Measurements from ENCODE around the gene LUZP2. TPM values are rescaled to one million over a fixed set of nuclear protein-coding genes. Genes with fewer than 3 reads are reported as not detected.

The LUZP2 gene
- polyA plus RNA-seq, 4 donors: 1.6 to 13.5 (median 2.5) TPM

GRCh38 chr11:24625975-24626374, 129.1 kb downstream of the LUZP2 start:
- DNase-seq (ENCODE audit: low read depth in 4 of 4, low spot score in 3 of 4): no peak

GRCh38 chr11:24628224-24628776, 131.4 kb downstream of the LUZP2 start:
- no peak for DNase-seq (ENCODE audit: low read depth in 4 of 4, low spot score in 3 of 4)

GRCh38 chr11:24634606-24635160, 137.8 kb downstream of the LUZP2 start:
- no peak for DNase-seq (ENCODE audit: low read depth in 4 of 4, low spot score in 3 of 4)

GRCh38 chr11:24635588-24636290, 138.9 kb downstream of the LUZP2 start:
- DNase-seq (ENCODE audit: low read depth in 4 of 4, low spot score in 3 of 4): no peak

GRCh38 chr11:24636291-24636629, 139.4 kb downstream of the LUZP2 start:
- no peak for DNase-seq (ENCODE audit: low read depth in 4 of 4, low spot score in 3 of 4)

GRCh38 chr11:24637520-24637919, 140.7 kb downstream of the LUZP2 start:
- no peak for DNase-seq (ENCODE audit: low read depth in 4 of 4, low spot score in 3 of 4)

GRCh38 chr11:24642648-24643047, 145.8 kb downstream of the LUZP2 start:
- no peak for DNase-seq (ENCODE audit: low read depth in 4 of 4, low spot score in 3 of 4)

- no peak for DNase-seq (ENCODE audit: low read depth in 4 of 4, low spot score in 3 of 4)
Observed at GRCh38 chr11:24645563-24645962, 148.7 kb downstream of the LUZP2 start.

GRCh38 chr11:24651873-24652272, 155.0 kb downstream of the LUZP2 start:
- DNase-seq (ENCODE audit: low read depth in 4 of 4, low spot score in 3 of 4): no peak

- DNase-seq (ENCODE audit: low read depth in 4 of 4, low spot score in 3 of 4): no peak
Observed at GRCh38 chr11:24653901-24654300, 157.0 kb downstream of the LUZP2 start.

GRCh38 chr11:24661331-24661730, 164.5 kb downstream of the LUZP2 start:
- no peak for DNase-seq (ENCODE audit: low read depth in 4 of 4, low spot score in 3 of 4)

GRCh38 chr11:24664399-24664798, 167.5 kb downstream of the LUZP2 start:
- DNase-seq (ENCODE audit: low read depth in 4 of 4, low spot score in 3 of 4): no peak

- DNase-seq (ENCODE audit: low read depth in 4 of 4, low spot score in 3 of 4): peak; percentile 18 to 33 (median 30)
Observed at GRCh38 chr11:24667353-24667968, 170.6 kb downstream of the LUZP2 start.

GRCh38 chr11:24678703-24679348, 182.0 kb downstream of the LUZP2 start:
- DNase-seq (ENCODE audit: low read depth in 4 of 4, low spot score in 3 of 4): no peak

- DNase-seq (ENCODE audit: low read depth in 4 of 4, low spot score in 3 of 4): no peak
Observed at GRCh38 chr11:24679821-24680351, 183.0 kb downstream of the LUZP2 start.

GRCh38 chr11:24683583-24683982, 186.7 kb downstream of the LUZP2 start:
- DNase-seq (ENCODE audit: low read depth in 4 of 4, low spot score in 3 of 4): no peak

- no peak for DNase-seq (ENCODE audit: low read depth in 4 of 4, low spot score in 3 of 4)
Observed at GRCh38 chr11:24685821-24686220, 189.0 kb downstream of the LUZP2 start.

GRCh38 chr11:24687531-24688147, 190.8 kb downstream of the LUZP2 start:
- DNase-seq (ENCODE audit: low read depth in 4 of 4, low spot score in 3 of 4): no peak

- no peak for DNase-seq (ENCODE audit: low read depth in 4 of 4, low spot score in 3 of 4)
Observed at GRCh38 chr11:24688981-24689380, 192.1 kb downstream of the LUZP2 start.

GRCh38 chr11:24697522-24698111, 200.8 kb downstream of the LUZP2 start:
- DNase-seq (ENCODE audit: low read depth in 4 of 4, low spot score in 3 of 4): no peak

Measured in left renal pelvis (tissue), 4 donors.